ENCODE data around the gene RIC3. TPM values are rescaled to one million over a fixed set of nuclear protein-coding genes. Genes with fewer than 3 reads are reported as not detected.
A peak's percentile ranks its signal among the peaks of the same experiment; 100 is the strongest.

RIC3 gene
- total RNA-seq, 1 donor from 2014 or later: 12.7 TPM

DNA sequence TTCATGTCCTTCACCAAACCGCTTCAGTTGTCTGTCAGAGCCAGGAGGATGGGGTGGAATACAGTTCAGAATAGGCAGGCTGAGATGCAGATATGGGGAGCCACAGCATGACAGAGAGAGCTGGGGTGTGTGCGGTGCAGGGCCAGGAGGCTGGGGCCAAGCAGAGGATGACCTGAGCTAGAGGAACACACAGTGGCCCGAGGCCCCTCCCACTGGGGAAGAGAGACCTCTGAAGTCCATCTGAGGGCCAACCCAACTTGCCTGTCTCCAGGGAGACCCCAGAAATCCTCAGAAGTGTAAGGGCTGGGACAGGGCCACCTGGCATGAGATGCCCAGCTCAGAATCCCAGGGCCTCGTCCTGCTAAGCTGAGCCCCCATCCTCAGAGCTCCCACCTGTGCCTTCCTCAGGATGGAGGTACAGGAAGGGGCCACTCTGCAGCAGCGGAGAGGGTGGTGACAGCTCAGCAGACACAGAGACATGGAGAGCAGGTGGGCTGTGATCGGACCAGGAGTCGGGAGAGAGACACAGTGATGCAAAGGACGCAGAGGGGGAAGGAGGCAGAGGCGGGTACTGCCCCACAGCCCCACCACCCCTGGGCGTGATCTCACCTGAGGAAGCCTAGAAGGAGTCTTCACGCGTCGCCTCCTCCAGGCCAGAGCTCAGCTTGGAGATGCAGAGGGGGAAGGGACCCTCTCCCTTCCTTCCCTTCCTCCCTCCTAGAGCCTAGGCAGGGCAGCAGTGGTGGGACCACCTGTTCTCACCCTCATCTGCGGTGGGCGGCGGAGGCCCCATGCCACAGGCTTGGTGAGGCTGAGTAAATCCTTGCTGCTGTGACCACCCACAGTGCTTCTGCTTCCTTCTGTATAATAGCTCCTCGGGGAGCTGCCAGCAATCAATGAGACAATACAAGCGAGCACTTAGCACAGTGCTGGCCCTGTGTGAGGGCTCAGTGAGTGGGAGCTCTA is 96.9 kb downstream of the RIC3 start:
- no peak for DNase-seq
- ATAC-seq: no peak
- H3K4me1 ChIP-seq: no peaks in the 10 kb centered on the region
- intact Hi-C loops (cut with DNase I): no loop called here
- H3K4me3 ChIP-seq: no peak overlapping the region
- TF ChIP-seq, protein P1, sequence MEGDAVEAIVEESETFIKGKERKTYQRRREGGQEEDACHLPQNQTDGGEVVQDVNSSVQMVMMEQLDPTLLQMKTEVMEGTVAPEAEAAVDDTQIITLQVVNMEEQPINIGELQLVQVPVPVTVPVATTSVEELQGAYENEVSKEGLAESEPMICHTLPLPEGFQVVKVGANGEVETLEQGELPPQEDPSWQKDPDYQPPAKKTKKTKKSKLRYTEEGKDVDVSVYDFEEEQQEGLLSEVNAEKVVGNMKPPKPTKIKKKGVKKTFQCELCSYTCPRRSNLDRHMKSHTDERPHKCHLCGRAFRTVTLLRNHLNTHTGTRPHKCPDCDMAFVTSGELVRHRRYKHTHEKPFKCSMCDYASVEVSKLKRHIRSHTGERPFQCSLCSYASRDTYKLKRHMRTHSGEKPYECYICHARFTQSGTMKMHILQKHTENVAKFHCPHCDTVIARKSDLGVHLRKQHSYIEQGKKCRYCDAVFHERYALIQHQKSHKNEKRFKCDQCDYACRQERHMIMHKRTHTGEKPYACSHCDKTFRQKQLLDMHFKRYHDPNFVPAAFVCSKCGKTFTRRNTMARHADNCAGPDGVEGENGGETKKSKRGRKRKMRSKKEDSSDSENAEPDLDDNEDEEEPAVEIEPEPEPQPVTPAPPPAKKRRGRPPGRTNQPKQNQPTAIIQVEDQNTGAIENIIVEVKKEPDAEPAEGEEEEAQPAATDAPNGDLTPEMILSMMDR (IDR thresholded peaks at IDR 0.05): no peak
- no peak overlapping the region for H3K27ac ChIP-seq
- H3K36me3 ChIP-seq: no peaks in the 10 kb centered on the region
- H3K9me3 ChIP-seq: no peaks in the 10 kb centered on the region
- H3K27me3 ChIP-seq (ENCODE audit: low read depth): no peaks in the 10 kb centered on the region

- no peak for ATAC-seq
- intact Hi-C loops (cut with DNase I): no loop called here
These were observed 98.3 kb downstream of the RIC3 start for GRCh38 chr11:8070417-8071115.

GRCh38 chr11:8069771-8070170 is 99.1 kb downstream of the RIC3 start:
- ATAC-seq (no peak), DNase-seq (no peak)
- Histone ChIP-seq H3K27ac (no peak overlapping the region), H3K36me3 (no peaks in the 10 kb centered on the region), H3K4me3 (no peak overlapping the region), H3K9me3 (no peaks in the 10 kb centered on the region), H3K27me3 (ENCODE audit: low read depth) (no peaks in the 10 kb centered on the region), H3K4me1 (no peaks in the 10 kb centered on the region)
- intact Hi-C loops (cut with DNase I): no loop called here
- TF ChIP-seq, protein P1 (IDR thresholded peaks at IDR 0.05): no peak

More at GRCh38 chr11:8070417-8071115, 98.3 kb downstream of the RIC3 start:
- DNase-seq: no peak
- H3K4me1 ChIP-seq: no peaks in the 10 kb centered on the region
- H3K36me3 ChIP-seq: no peaks in the 10 kb centered on the region
- H3K27me3 ChIP-seq (ENCODE audit: low read depth): no peaks in the 10 kb centered on the region
- TF ChIP-seq, protein P1 (IDR thresholded peaks at IDR 0.05): peak; percentile 13
- H3K27ac ChIP-seq: no peak overlapping the region
- H3K9me3 ChIP-seq: no peaks in the 10 kb centered on the region
- H3K4me3 ChIP-seq: no peak overlapping the region

GRCh38 chr11:8068605-8069221 is 100.1 kb downstream of the RIC3 start:
- TF ChIP-seq, protein P1 (IDR thresholded peaks at IDR 0.05): no peak
- no peaks in the 10 kb centered on the region for H3K9me3 ChIP-seq
- peak overlapping the region; percentile 15 for H3K27ac ChIP-seq
- no peak for DNase-seq
- ATAC-seq: peak; percentile 26 to 39
- intact Hi-C loops (cut with DNase I): no loop called here
- no peaks in the 10 kb centered on the region for H3K36me3 ChIP-seq
- H3K4me3 ChIP-seq: no peak overlapping the region
- no peaks in the 10 kb centered on the region for H3K4me1 ChIP-seq
- no peaks in the 10 kb centered on the region for H3K27me3 ChIP-seq (ENCODE audit: low read depth)

DNA sequence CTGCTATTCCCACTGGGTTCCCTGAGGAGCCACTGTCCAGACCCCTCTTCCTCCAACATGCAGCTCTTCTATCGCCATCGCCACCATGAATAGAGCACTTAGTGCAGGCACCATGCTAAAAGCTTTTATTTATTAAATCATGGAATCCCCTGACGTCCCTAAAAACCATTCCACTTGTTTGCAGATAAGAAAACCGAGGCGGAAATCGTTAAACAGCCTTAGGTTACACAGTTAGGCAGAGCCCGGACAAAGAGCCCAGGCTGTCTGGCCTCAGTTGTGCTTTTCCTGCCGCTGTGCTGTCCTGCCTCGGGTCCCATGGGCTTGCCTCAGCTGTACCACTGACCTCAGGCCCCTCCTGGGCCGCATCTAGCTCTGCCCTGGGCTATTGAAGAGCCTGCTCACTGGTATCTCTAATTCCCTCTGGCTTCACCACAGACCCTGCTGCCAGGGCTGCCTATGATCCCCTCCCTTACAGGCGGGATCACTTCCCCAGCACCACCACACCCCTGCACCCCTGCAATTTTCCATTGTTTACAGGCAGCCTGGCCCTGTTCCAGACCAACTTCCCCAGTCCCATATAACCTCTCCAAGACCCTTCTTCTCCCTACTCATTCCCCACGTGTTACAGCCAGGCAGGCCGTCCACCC is 100.8 kb downstream of the RIC3 start:
- Histone ChIP-seq H3K27me3 (ENCODE audit: low read depth) (no peaks in the 10 kb centered on the region), H3K9me3 (no peaks in the 10 kb centered on the region), H3K27ac (peak overlapping the region; percentile 15), H3K4me1 (no peaks in the 10 kb centered on the region), H3K36me3 (no peaks in the 10 kb centered on the region), H3K4me3 (no peak overlapping the region)
- TF ChIP-seq, protein P1 (IDR thresholded peaks at IDR 0.05): no peak
- ATAC-seq (no peak), DNase-seq (no peak)
- intact Hi-C loops (cut with DNase I): no loop called here

Measured in lower lobe of right lung (tissue), 2 donors.